GM19372 (cell line): ENCODE measurements around the gene SCT.
"Not testable (repeated sequence)": the region's sequence is repeated elsewhere in the genome, so short reads cannot be mapped to it uniquely, and the experiment has no call there.

Experiments used
- ATAC-seq: cut with Tn5 transposase; IDR thresholded peaks from one replicate; pipeline ENCODE4 v1.9.1; 2021; ENCODE audit warnings: mild to moderate bottlenecking, low read depth, moderate library complexity; ENCODE audit not compliant: unreplicated experiment

SCT gene, protein sequence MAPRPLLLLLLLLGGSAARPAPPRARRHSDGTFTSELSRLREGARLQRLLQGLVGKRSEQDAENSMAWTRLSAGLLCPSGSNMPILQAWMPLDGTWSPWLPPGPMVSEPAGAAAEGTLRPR

DNA sequence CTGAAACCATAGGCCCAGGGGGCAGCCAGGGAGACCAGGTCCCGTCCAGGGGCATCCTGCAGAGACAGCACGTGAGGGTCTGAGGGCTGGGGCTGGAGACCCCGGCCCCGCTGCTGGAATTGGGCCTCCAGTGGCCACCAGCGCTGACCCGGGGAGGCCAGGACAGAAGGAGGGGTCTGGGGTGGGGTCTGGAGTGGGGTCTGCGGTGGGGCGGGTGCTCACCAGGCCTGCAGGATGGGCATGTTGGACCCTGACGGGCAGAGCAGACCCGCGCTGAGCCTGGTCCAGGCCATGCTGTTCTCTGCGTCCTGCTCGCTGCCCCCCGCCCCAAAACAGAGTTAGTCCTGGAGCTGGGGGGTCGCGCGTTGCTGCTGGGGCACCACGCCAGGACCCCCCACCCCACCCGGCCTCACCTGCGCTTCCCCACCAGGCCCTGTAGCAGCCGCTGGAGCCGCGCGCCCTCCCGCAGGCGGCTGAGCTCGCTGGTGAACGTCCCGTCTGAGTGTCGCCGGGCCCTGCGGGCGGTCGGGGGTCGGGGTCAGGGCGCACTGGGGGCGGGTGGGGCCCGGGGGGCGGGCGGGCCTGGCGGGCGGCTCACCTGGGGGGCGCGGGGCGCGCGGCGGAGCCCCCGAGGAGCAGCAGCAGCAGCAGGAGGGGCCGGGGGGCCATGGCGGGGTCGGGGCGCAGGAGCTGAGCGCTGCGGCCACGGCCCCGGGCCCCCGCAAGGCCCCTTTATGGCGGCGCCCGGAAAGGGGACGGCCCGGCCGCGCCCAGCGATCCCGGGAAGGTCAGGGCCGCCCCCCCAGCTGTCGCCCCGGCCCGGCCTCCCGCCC lies at the start of gene SCT:
SCT (minus strand) TSS at position 707 of the 833 bp plus-strand sequence; CDS start at position 669, 38 bp downstream.
- ATAC-seq = no peak

DNA sequence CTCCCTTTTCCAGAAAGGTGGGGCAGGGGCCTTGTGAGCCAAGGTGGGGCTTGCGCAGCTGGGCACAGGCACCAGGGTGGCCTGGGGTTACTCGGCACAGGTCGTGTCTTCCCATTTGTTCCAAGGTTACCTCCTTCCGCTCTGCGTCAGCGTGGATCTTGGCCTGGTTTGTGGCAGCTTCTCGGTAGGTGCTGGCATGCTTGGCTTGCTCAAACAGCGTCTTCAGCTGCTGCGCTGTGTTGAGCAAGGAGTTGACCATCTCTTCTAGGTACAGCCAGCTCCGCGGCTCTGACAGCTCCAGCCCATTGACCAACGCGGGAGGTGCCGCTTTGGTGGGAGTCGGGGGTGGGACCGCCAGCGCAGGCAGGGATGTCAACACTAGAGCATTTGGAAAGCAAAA lies 47.4 kb upstream of the SCT start:
- ATAC-seq = no peak

DNA sequence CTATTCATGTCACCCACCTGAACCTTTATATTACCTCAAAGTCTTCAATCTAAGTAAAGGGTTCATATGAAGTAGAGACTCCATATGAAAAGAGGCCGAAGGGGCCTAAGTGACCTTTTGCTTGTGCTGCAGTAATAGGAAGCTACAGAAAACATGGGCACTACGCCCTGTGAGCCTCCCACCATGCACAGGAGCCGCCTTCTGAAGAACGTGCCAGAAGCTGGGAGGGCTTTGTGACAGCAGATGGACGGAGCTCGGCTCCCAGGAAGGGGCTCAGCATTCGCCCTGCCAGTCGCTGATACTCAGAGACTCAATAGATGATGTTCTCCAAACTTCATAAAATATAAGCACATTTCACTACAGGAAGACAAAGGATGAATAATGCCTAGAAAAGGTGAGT lies 46.9 kb upstream of the SCT start:
- no peak for ATAC-seq

DNA sequence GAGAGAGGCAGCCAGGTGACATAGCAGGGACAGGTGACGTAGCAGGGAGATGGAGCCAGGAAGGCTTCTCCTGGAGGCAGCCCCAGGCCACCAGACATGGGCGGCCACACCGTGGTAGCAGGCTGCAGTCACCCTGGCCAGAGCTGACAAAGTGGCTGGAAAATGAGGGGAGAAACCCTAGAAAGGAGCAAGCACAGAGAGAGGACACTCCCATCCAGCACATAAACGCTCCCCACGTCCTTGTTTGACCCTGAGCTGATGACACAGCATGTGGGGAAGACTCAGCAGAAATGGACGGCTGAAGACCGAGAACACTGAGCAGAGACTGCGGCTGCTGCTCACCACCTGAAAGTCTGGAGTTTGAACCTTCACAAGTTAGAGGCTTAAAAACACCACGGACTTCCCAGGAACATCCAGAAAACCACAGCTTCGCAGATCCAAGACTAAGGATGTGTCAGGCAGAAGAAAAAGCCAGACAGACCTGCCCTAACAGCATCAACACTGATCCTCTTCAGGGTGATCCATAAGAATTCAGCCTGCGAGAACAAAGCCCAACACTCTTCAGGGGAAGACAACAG lies 38.8 kb upstream of the SCT start:
- no peak for ATAC-seq

DNA sequence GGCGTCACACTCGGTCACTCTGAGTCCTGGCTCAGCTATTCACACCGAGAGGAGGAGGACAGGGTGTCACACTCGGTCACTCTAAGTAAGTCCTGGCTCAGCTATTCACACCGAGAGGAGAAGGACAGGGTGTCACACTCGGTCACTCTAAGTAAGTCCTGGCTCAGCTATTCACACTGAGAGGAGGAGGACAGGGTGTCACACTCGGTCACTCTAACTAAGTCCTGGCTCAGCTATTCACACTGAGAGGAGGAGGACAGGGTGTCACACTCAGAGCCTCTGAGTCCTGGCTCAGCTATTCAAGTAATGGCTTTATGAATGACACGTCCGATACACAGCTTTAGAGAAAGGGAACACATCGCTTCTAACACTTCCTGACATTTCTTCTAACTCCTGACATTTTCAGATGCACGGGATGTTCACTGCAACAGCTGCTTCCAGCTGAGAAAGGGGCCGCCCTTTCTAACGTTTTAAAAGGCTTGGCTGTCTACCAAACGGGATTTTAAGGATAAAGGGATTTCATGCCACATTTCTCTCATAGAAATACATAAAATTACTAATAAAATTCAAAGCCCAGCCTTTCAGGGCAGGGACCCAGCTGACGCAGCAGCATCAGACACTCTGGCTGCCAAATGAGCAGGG lies 38.2 kb upstream of the SCT start:
- ATAC-seq = no peak

DNA sequence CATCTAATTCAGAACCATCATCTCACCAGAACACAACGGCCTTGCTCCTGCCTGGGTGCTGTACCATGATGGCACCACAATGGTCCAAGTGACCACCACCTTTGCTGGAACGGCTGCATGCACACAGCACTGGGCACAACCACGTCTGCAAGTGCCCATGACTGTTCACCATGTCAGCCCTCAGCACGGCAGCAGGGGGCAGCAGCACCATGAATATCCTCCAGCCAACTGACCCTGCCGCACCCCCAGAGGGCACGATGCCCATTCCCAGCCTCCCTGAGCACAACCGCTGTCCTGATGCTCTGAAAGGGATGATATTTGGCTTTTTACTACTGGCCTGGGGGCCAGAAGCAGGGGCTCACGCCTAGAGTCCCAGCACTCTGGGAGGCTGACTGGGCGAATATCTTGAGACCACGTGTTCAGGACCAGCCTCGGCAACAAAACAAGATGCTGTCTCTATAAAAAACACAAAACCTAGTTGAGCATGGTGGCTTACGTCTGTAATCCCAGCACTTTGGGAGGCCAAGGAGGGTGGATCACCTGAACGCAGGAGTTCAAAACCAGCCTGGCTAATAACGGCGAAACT lies 35.8 kb upstream of the SCT start:
- no peak for ATAC-seq

DNA sequence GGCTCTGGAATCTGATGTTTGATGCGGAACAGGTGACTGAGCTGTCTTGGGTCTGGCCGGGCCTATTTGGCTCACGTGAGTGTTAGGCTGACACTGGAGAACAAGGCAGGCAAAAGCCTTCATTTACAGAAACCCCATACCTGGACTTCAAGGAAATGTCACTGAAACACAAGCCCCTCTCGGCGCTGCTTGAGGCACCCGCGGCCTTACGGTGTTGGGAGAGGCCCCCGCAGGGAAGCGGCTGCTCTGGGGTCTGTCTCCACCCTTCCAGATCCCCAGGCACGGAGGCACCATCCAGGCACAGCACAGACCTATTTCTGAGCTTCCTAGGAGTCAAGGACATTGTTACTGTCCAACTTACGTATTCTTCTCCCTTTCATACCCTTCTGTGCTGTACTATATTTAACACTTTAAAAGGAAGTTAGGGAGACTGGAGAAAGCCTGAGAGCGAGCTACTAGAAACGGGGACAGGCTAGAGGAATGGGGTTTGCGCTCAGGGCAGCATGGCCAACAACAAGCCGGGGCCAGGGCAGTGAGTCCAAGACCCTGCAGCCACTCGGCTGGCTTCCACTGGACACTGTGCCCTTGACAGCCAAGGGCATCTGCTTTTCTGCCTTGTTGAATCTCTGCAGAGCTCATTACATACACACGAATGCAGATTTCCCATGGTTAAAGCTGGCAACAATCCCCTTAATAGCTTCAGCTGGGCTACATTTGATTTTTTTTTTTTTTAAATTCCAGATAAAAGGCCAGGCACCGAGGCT lies 33.9 kb upstream of the SCT start:
- ATAC-seq = no peak

DNA sequence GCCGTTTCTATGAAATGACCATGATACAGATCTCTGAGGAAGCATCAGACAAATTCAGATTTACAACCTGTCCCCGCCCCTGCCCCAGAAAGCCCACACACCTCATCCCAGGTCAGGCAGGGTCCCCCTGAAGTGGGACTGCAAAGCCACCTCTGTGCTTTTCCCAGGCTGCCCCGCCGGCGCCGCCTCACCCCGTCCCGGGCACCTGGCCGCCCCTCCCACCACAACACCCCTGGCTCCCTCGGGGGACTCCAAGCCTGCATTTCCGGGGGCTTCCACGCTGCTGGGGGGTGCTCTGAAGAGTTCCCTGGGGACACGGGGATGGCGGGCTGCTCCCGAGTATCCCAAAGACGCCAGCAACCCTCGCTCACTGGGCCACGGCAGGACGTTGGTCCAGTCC lies 33.3 kb upstream of the SCT start:
- no peak for ATAC-seq

DNA sequence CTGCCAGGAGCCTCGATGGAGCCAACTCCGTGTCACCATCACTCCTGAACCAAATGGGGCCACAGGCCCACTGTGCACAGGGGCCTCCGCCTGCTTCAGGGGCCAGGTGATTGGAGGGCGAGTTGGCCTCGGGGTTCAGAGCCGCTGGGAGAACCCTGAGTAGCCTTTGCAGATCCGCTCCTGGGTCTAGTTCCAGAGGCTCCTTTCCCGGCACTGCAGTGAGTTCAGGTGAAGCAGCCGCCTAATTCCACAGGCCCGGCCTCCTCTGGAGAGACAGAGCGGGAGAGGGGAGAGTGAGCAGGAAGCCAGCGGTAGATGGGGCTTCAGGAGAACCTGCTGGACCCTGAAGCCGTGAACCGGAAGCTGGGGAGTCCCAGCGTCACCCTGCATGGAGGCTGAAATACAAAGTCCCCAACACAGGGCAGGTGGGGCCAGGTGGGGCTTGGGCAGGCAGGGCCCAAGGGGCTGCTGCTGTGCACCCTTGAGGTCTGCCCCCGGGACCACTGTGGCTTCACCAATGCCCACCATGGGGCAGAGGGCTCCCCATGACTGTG lies 32.6 kb upstream of the SCT start:
- ATAC-seq = no peak

DNA sequence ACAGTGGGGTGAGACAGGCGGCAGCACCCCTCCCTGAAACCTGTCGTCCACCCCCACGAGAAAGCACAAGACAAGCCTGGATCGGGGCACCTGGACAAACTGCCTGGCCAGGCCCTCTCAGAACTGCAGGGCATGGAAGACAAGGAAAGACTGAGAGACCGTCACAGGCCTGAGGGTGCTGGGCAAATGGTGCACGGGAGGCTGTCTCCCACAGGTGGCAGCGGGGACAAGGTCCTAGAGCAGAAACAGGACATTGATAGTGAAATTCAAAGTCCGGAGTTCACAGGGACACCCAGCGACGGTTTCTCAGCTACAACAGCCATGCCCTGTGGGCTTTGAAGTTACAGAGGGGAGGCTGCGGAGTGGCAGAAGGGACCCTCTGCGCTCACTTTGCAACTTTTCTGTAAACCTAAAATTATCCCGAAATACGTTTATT lies 30.7 kb upstream of the SCT start:
- ATAC-seq = no peak

DNA sequence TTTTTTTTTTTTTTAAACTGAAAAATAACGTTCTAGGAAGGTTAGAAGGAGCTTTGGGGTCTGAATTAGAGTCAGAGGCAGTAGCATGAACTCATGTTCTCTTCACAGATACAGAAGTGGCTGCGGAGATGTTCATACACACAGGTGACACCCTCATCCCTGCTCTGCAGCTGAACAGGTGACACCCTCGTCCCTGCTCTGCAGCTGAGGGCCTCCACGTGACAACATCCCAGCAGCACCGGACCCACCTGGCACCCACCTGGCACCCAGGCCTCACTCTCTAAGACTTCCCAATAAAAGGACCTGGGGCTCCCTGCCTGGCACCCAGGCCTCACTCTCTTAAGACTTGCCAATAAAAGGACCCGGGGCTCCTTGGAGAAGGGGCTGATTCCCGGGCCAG lies 29.9 kb upstream of the SCT start:
- ATAC-seq = no peak

DNA sequence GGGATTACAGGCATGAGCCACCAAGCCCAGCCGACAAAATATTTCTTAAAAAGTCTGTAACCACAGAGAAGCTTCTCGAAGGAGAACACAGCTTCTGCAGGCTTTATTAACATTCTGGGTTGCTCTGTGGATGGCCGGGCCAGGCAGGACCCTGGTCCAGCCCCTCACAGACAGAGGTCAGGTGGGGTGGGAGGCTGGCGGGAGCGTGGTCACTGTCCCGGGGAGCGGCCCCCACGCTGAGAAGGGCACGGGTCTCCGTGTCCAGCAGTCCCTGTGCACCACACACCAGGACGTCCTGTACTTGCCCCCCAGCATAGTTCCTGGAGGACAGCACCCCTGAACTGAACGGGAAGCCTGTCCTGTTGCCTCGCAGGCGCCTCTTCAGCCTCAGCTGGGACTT lies 29.4 kb upstream of the SCT start:
- no peak for ATAC-seq

DNA sequence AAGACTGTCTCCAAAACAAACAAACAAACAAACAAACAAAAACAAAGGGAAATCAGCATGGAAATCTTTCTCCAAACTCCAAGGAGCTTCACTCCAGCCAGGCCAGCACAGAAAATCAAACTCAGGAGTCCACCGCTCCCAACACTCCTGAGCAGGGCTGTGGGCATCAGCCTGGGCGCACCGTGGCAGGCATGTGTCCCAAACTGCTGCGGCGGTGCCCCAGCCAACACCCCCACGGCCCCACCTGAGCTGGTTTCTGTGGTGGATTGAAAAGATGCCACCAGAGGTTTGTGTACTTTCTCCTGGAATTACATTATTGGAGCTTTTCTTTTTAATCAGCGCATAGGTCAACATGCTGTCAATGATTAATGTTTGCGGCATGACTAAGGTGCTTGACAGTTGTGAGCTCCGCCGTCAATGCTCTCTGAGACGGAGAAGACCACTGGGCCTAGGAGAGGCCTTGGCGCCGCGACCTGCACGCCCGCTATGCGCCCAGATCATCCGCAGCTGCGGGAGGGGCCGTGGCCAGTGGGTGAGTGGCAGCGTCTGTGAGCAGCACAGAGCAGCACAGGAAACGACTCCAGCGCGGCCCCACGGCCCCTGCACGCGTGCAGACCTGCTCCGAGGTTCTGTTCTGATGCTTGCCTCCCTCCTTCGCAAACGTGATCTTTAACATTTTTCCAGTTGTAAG lies 28.2 kb upstream of the SCT start:
- ATAC-seq = no peak

DNA sequence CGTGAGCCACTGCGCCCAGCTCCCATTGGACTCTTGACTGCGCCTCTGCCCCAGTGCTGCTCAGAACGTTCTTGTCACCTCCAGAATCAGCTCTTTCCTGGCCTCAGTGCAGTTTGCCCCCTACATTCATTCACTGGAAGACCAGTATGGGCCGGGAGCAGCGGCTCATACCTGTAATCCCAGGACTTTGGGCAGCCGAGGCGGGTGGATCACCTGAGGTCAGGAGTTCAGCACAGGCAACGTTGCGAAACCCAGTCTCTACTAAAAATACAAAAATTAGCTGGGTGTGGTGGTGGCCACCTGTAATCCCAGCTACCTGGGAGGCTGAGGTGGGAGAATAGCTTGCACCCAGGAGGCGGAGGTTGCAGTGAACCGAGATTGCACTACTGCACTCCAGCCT lies 27.5 kb upstream of the SCT start:
- not testable (repeated sequence) for ATAC-seq

DNA sequence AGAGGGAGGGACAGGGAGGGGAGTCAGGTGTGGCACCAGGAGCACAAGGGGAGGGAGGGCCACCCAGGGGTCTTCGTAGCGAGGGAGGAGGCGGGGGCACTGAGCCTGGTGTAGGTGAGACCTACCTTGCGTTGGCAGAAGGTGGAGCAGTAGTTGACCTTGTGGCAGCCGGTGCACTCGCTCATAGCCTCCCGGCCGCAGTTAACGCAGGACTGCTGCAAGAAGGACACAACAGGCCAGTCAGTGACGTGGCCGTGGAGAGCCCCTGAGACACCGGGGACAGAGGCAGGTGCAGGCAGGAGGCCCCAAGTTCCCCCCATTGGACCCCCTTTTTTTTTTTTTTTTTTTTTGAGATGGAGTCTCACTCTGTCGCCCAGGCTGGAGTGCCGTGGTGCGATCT lies 26.9 kb upstream of the SCT start:
- ATAC-seq = no peak

DNA sequence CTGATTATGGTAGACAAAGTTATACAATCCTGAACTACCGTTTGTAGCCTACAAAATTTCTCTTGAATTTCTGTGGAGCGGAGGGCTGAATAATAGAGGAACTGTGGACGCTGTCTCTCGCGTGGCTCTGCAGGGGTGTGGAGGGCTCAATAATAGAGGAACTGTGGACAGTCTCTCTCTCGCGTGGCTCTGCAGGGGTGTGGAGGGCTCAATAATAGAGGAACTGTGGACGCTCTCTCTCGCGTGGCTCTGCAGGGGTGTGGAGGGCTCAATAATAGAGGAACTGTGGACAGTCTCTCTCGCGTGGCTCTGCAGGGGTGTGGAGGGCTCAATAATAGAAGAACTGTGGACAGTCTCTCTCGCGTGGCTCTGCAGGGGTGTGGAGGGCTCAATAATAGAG lies 26.2 kb upstream of the SCT start:
- ATAC-seq = not testable (repeated sequence)

DNA sequence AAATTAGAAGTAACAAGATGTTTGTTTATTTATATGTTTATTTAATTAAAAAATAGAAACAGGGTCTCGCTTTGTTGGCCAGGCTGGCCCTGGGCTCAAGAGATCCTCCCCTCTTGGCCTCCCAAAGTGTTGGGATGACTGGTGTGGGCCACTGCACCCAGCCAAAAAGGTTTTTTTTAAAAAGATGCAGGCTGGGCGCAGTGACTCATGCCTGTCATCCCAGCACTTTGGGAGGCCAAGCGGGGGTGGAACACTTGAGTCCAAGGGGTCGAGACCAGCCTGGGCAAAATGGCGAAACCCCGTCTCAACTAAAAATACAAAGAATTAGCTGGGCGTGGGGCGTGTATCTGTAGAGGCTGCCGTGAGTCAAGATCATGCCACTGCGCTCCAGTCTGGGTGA lies 23.5 kb upstream of the SCT start:
- ATAC-seq = no peak

DNA sequence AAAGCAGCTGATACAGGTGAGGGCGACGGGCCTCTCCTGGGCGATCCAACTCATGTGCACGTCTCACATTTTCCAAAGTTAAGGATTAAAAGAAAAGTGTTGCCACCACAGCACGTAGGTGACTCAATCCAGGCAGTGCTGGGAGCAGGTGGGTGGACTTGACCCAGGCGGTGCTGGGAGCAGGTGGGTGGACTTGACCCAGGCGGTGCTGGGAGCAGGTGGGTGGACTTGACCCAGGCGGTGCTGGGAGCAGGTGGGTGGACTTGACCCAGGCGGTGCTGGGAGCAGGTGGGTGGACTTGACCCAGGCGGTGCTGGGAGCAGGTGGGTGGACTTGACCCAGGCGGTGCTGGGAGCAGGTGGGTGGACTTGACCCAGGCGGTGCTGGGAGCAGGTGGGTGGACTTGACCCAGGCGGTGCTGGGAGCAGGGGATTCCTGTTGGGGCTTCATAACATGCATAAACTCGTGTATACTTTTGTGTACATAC lies 20.7 kb upstream of the SCT start:
- ATAC-seq = not testable (repeated sequence)

DNA sequence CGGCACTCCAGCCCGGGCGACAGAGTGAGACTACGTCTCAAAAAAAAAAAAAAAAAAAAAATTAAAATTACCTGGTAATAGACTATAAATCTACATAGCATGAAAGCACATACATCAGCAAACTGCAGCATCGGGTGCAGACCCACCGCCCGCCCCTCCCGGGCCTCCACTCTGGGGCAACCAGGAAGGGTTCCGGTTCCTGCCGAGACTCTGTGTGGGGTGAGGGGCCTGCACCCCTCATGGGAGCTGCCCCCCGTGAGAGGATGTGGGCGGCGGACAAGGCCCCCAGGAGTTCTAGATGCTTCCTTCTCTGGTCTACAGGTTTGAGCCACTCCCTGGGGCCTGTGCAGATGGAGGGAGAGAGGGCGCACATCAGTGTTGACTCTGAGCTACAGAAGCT lies 19.2 kb upstream of the SCT start:
- no peak for ATAC-seq
